Mesenchymal stem cell (in vitro differentiated cells and primary cell): ENCODE data around the gene RIIAD1.
A peak's percentile ranks its signal among the peaks of the same experiment; 100 is the strongest.

Experiments
- DNase-seq: peaks from one replicate; pipeline ENCODE4 v3.0.0-alpha.2; 2013
- H2AFZ ChIP-seq: one replicate; pipeline ENCODE4 v1.6.1; 2013; ENCODE audit warnings: low read depth, mild to moderate bottlenecking, control low read depth, inconsistent platforms, low read length, moderate library complexity
- H2AK5ac ChIP-seq: 2 replicates; pipeline ENCODE4 v1.6.1; 2013; ENCODE audit warnings: low read length, moderate library complexity, mild to moderate bottlenecking, inconsistent platforms; ENCODE audit not compliant: severe bottlenecking
- H2BK120ac ChIP-seq: one replicate; pipeline ENCODE4 v1.6.1; 2013; ENCODE audit warnings: low read depth, mild to moderate bottlenecking, inconsistent platforms, low read length, moderate library complexity
- H2BK12ac ChIP-seq, 2 experiments: one replicate each; pipeline ENCODE4 v1.6.1; 2013; ENCODE audit warnings: inconsistent platforms in 2 of 2, low read length in 2 of 2, mild to moderate bottlenecking in 2 of 2, moderate library complexity in 2 of 2, control low read depth in 1 of 2
- H2BK15ac ChIP-seq: one replicate; pipeline ENCODE4 v1.6.1; 2013; ENCODE audit warnings: mild to moderate bottlenecking, low read depth, inconsistent platforms; ENCODE audit not compliant: poor library complexity, severe bottlenecking
- H2BK5ac ChIP-seq: 2 replicates; pipeline ENCODE4 v1.6.1; 2013; ENCODE audit warnings: low read depth, mild to moderate bottlenecking, low read length, control low read depth, inconsistent platforms; ENCODE audit not compliant: poor library complexity, severe bottlenecking
- H3K14ac ChIP-seq, 2 experiments: one replicate each; pipeline ENCODE4 v1.6.1; 2013; ENCODE audit warnings: inconsistent platforms in 2 of 2, low read length in 2 of 2, control low read depth in 1 of 2, mild to moderate bottlenecking in 1 of 2, moderate library complexity in 1 of 2
- H3K18ac ChIP-seq, 2 experiments: one replicate each; pipeline ENCODE4 v1.6.1; 2013; ENCODE audit warnings: inconsistent platforms in 2 of 2, low read length in 2 of 2, control low read depth in 1 of 2, low read depth in 1 of 2, mild to moderate bottlenecking in 1 of 2
- H3K23ac ChIP-seq, 2 experiments: one replicate each; pipeline ENCODE4 v1.6.1; 2013; ENCODE audit warnings: inconsistent platforms in 2 of 2, low read length in 2 of 2, mild to moderate bottlenecking in 2 of 2, moderate library complexity in 2 of 2, control low read depth in 1 of 2
- H3K27ac ChIP-seq: 2 replicates; pipeline ENCODE4 v1.5.1; 2013; ENCODE audit warnings: mild to moderate bottlenecking, moderate library complexity, low read length, control low read depth, inconsistent platforms; ENCODE audit not compliant: poor library complexity, severe bottlenecking
- H3K27me3 ChIP-seq, 2 experiments: 2 replicates each; pipeline versions ENCODE4 v1.6.1 to v1.7.0; 2013; ENCODE audit warnings: low read length in 2 of 2, mild to moderate bottlenecking in 2 of 2, moderate library complexity in 2 of 2, control low read depth in 1 of 2, inconsistent platforms in 1 of 2; ENCODE audit not compliant: control insufficient read depth in 1 of 2, insufficient read depth in 1 of 2
- H3K36me3 ChIP-seq, 2 experiments: 2 replicates each; pipeline versions ENCODE4 v1.6.1 to v1.7.0; 2013; ENCODE audit warnings: low read length in 2 of 2, control low read depth in 1 of 2, inconsistent platforms in 1 of 2, low read depth in 1 of 2, mild to moderate bottlenecking in 1 of 2; ENCODE audit not compliant: insufficient read depth in 2 of 2, control insufficient read depth in 1 of 2
- H3K4ac ChIP-seq, 2 experiments: one replicate each; pipeline ENCODE4 v1.6.1; 2013; ENCODE audit warnings: inconsistent platforms in 2 of 2, low read length in 2 of 2, mild to moderate bottlenecking in 2 of 2, moderate library complexity in 2 of 2, control low read depth in 1 of 2, low read depth in 1 of 2
- H3K4me1 ChIP-seq: 2 replicates; pipeline ENCODE4 v1.6.1; 2013; ENCODE audit warnings: low read depth, low read length, control low read depth; ENCODE audit not compliant: control insufficient read depth, insufficient read depth
- H3K4me2 ChIP-seq: 2 replicates; pipeline ENCODE4 v1.6.1; 2013; ENCODE audit warnings: low read length, mild to moderate bottlenecking, inconsistent platforms; ENCODE audit not compliant: poor library complexity, severe bottlenecking
- H3K4me3 ChIP-seq, 2 experiments: 2 replicates each; pipeline versions ENCODE4 v1.5.1 to v1.7.0; 2013; ENCODE audit warnings: low read length in 2 of 2, mild to moderate bottlenecking in 2 of 2, control low read depth in 1 of 2, low read depth in 1 of 2; ENCODE audit not compliant: insufficient read depth in 1 of 2
- H3K79me1 ChIP-seq: replicated peaks from 2 replicates; pipeline ENCODE4 v1.6.1; 2013; ENCODE audit warnings: mild to moderate bottlenecking, control low read depth, low read length, inconsistent platforms; ENCODE audit not compliant: poor library complexity, severe bottlenecking
- H3K9ac ChIP-seq: 2 replicates; pipeline ENCODE4 v1.7.0; 2013; ENCODE audit warnings: mild to moderate bottlenecking, low read length, moderate library complexity
- H3K9me3 ChIP-seq: 2 replicates; pipeline ENCODE4 v1.7.0; 2013; ENCODE audit warnings: mild to moderate bottlenecking, low read length; ENCODE audit not compliant: control insufficient read depth
- H4K8ac ChIP-seq: one replicate; pipeline ENCODE4 v1.6.1; 2013; ENCODE audit warnings: inconsistent platforms, mild to moderate bottlenecking, low read length, moderate library complexity
- H4K91ac ChIP-seq: one replicate; pipeline ENCODE4 v1.6.1; 2013; ENCODE audit warnings: mild to moderate bottlenecking, low read length, inconsistent platforms
- WGBS: methylation state at CpG from one replicate; pipeline ENCODE4 v1.1.7; 2013; ENCODE audit warnings: mixed read lengths; 5-methylcytosine and 5-hydroxymethylcytosine counted together

Gene RIIAD1

GRCh38 chr1:151710187-151710840 lies 11.0 kb upstream of the RIIAD1 start:
- Histone ChIP-seq H3K27me3 (peaks cover 40 to 74% of the 10 kb centered on the region in 2 experiments), H2BK12ac (no peak overlapping the region), H3K9me3 (no peaks in the 10 kb centered on the region), H4K91ac (no peak overlapping the region), H3K23ac (no peak overlapping the region), H3K27ac (no peak overlapping the region), H2BK5ac (no peak overlapping the region), H2BK120ac (no peak overlapping the region), H3K4me1 (peaks cover 4% of the 10 kb centered on the region), H2BK15ac (no peak overlapping the region), H2AK5ac (no peak overlapping the region), H3K9ac (no peak overlapping the region), H3K18ac (no peak overlapping the region), H2AFZ (no peak overlapping the region), H3K36me3 (no peaks in the 10 kb centered on the region), H3K4me2 (no peak overlapping the region), H4K8ac (no peak overlapping the region), H3K79me1 (no peaks in the 10 kb centered on the region), H3K14ac (no peak overlapping the region), H3K4me3 (no peak overlapping the region), H3K4ac (no peak overlapping the region)
- DNase-seq = peak; percentile 24
- 57% methylated on average over 2 of the region's 15 CpGs for WGBS

- 86% methylated on average over 20 of the region's 21 CpGs for WGBS
- no peaks in the 10 kb centered on the region for H3K79me1 ChIP-seq
These were observed 10.1 kb upstream of the RIIAD1 start for GRCh38 chr1:151711044-151711800.

GRCh38 chr1:151711951-151712350 lies 9.4 kb upstream of the RIIAD1 start:
- Histone ChIP-seq H3K79me1 (no peaks in the 10 kb centered on the region), H2BK5ac (no peak overlapping the region), H3K23ac (no peak overlapping the region), H4K8ac (no peak overlapping the region), H4K91ac (no peak overlapping the region), H2BK12ac (no peak overlapping the region), H3K4me1 (peaks cover 5% of the 10 kb centered on the region), H3K27ac (no peak overlapping the region), H2AFZ (no peak overlapping the region), H3K9me3 (no peaks in the 10 kb centered on the region), H3K9ac (no peak overlapping the region), H3K4me3 (no peak overlapping the region), H2BK15ac (no peak overlapping the region), H2AK5ac (no peak overlapping the region), H3K14ac (peak overlapping the region in 1 of 2 experiments; percentile 26), H3K36me3 (no peaks in the 10 kb centered on the region), H2BK120ac (no peak overlapping the region), H3K4ac (no peak overlapping the region), H3K27me3 (peaks cover 56 to 84% of the 10 kb centered on the region in 2 experiments), H3K18ac (no peak overlapping the region), H3K4me2 (no peak overlapping the region)
- 74% methylated on average over 10 of the region's 10 CpGs for WGBS
- DNase-seq = no peak

More at GRCh38 chr1:151711044-151711800, 10.1 kb upstream of the RIIAD1 start:
- Histone ChIP-seq H2BK5ac (no peak overlapping the region), H2AK5ac (no peak overlapping the region), H3K27ac (no peak overlapping the region), H2AFZ (no peak overlapping the region), H3K23ac (peak overlapping the region in 1 of 2 experiments; percentile 30), H3K9me3 (no peaks in the 10 kb centered on the region), H3K9ac (no peak overlapping the region), H2BK12ac (no peak overlapping the region), H2BK15ac (no peak overlapping the region), H3K27me3 (peaks cover 49 to 83% of the 10 kb centered on the region in 2 experiments), H4K8ac (no peak overlapping the region), H3K4ac (no peak overlapping the region), H3K4me3 (no peak overlapping the region), H3K14ac (no peak overlapping the region), H3K36me3 (no peaks in the 10 kb centered on the region), H3K18ac (no peak overlapping the region), H3K4me2 (no peak overlapping the region), H4K91ac (no peak overlapping the region), H3K4me1 (peaks cover 2% of the 10 kb centered on the region), H2BK120ac (no peak overlapping the region)
- no peak for DNase-seq

GRCh38 chr1:151713044-151713443 lies 8.3 kb upstream of the RIIAD1 start:
- Histone ChIP-seq H3K27me3 (peaks cover 67 to 93% of the 10 kb centered on the region in 2 experiments), H3K14ac (no peak overlapping the region), H2BK5ac (no peak overlapping the region), H2AK5ac (no peak overlapping the region), H3K4me3 (no peak overlapping the region), H3K79me1 (no peaks in the 10 kb centered on the region), H3K9ac (no peak overlapping the region), H2BK120ac (no peak overlapping the region), H2BK12ac (no peak overlapping the region), H3K23ac (no peak overlapping the region), H3K4ac (no peak overlapping the region), H3K27ac (no peak overlapping the region), H4K91ac (no peak overlapping the region), H3K36me3 (no peaks in the 10 kb centered on the region), H2BK15ac (no peak overlapping the region), H2AFZ (no peak overlapping the region), H3K9me3 (no peaks in the 10 kb centered on the region), H3K4me2 (no peak overlapping the region), H3K4me1 (peaks cover 5% of the 10 kb centered on the region), H3K18ac (no peak overlapping the region), H4K8ac (no peak overlapping the region)
- WGBS = 67% methylated on average over 2 of the region's 2 CpGs
- no peak for DNase-seq
